Activated naive CD8-positive, alpha-beta T cell treated with anti-CD3 and anti-CD28 coated beads, Interleukin-2, amount 50 U/mL, for 24 hours (primary cell): ENCODE measurements around the gene GPR153.
"Not testable (repeated sequence)": the region's sequence is repeated elsewhere in the genome, so short reads cannot be mapped to it uniquely, and the experiment has no call there.

Experiments used
- ATAC-seq: fragments of 150-1000 bp; cut with Tn5 transposase; one replicate; pipeline ENCODE4 v1.10.0; 2021
- DNase-seq: peaks from one replicate; pipeline ENCODE4 v3.0.0; 2021
- H3K27ac Mint-ChIP-seq: one replicate; pipeline ENCODE4 v1.8.0; 2021; ENCODE audit warnings: mild to moderate bottlenecking, mixed read lengths
- H3K27me3 Mint-ChIP-seq: one replicate; pipeline ENCODE4 v1.8.0; 2021; ENCODE audit warnings: mixed read lengths
- H3K36me3 Mint-ChIP-seq: one replicate; pipeline ENCODE4 v1.8.0; 2021; ENCODE audit warnings: low read depth, mixed read lengths
- H3K4me1 Mint-ChIP-seq: one replicate; pipeline ENCODE4 v1.8.0; 2021; ENCODE audit warnings: mixed read lengths
- H3K4me3 Mint-ChIP-seq: one replicate; pipeline ENCODE4 v1.8.0; 2021; ENCODE audit warnings: mild to moderate bottlenecking, moderate library complexity, mixed read lengths
- H3K9me3 Mint-ChIP-seq: one replicate; pipeline ENCODE4 v1.8.0; 2021; ENCODE audit warnings: mixed read lengths

The GPR153 gene

DNA sequence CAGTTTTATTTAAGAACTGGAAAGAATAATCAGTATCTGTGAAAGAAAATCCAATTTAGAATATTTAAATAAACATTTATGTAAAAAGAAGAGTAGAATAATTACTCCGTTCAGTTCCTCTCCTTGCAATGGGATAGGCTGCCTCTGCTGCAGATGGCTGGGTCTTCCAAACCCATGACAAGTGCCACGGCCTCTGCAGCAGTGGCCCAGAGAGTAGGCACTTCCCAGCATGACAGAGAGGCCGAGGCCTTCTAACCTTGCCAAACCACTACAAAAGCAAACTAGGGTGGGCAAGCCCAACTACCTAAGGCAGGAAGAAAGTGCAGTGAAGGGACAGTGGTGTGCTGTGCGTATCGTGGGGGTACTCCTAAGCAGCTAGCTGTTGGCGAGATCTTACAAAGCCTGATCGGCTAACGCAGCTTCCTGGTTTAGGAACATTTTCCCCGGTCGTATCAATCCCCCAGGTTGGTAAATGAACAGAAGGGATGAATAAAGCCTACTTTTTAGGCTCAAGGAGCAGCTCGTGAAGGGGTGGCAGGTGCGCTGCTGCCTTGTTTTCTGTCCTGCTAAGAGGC is 39.6 kb downstream of the GPR153 start:
- Mint-ChIP-seq H3K27me3 (no peaks in the 10 kb centered on the region), H3K4me1 (no peaks in the 10 kb centered on the region)

DNA sequence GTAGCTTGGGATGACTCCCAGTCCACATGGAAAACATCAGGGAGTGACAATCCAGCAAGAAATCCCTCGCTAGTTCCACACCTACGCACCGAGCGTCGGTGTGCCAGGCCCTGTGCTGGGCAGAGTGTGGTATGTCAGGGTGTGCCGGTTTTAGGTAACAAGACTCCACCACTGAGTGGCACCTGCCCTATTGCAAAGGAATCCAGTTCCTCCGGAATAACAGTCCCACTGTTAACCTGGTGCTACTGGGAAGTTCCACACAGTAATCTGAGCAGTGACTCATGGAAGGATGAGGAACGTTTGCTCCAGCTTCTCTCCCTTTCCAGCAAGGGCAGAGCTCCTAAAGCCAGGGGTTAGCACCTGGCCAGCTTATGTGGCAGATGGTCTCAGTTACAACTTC is 40.7 kb downstream of the GPR153 start:
- Mint-ChIP-seq H3K27ac (no peak overlapping the region), H3K27me3 (no peaks in the 10 kb centered on the region), H3K4me1 (no peaks in the 10 kb centered on the region), H3K4me3 (no peak overlapping the region), H3K9me3 (no peaks in the 10 kb centered on the region), H3K36me3 (peaks cover 29% of the 10 kb centered on the region)
- DNase-seq = no peak
- ATAC-seq = no peak

More for the DNA sequence above, 39.6 kb downstream of the GPR153 start:
- no peak overlapping the region for H3K27ac Mint-ChIP-seq
- H3K36me3 Mint-ChIP-seq = peaks cover 37% of the 10 kb centered on the region
- DNase-seq (no peak), ATAC-seq (no peak)
- H3K4me3 Mint-ChIP-seq = no peak overlapping the region
- H3K9me3 Mint-ChIP-seq = no peaks in the 10 kb centered on the region

GRCh38 chr1:6219641-6220040 is 41.3 kb downstream of the GPR153 start:
- H3K27me3 Mint-ChIP-seq = not testable (repeated sequence)

GRCh38 chr1:6218375-6219164 is 42.3 kb downstream of the GPR153 start:
- Mint-ChIP-seq H3K4me3 (no peak overlapping the region), H3K9me3 (no peaks in the 10 kb centered on the region), H3K27me3 (peaks cover 4% of the 10 kb centered on the region), H3K4me1 (no peaks in the 10 kb centered on the region), H3K27ac (no peak overlapping the region), H3K36me3 (peaks cover 16% of the 10 kb centered on the region)
- no peak for DNase-seq
- no peak for ATAC-seq

More at GRCh38 chr1:6219641-6220040, 41.3 kb downstream of the GPR153 start:
- H3K4me1 Mint-ChIP-seq, H3K9me3 Mint-ChIP-seq, H3K4me3 Mint-ChIP-seq, ATAC-seq, DNase-seq, H3K27ac Mint-ChIP-seq: not testable (repeated sequence)
- peaks cover 24% of the 10 kb centered on the region for H3K36me3 Mint-ChIP-seq

DNA sequence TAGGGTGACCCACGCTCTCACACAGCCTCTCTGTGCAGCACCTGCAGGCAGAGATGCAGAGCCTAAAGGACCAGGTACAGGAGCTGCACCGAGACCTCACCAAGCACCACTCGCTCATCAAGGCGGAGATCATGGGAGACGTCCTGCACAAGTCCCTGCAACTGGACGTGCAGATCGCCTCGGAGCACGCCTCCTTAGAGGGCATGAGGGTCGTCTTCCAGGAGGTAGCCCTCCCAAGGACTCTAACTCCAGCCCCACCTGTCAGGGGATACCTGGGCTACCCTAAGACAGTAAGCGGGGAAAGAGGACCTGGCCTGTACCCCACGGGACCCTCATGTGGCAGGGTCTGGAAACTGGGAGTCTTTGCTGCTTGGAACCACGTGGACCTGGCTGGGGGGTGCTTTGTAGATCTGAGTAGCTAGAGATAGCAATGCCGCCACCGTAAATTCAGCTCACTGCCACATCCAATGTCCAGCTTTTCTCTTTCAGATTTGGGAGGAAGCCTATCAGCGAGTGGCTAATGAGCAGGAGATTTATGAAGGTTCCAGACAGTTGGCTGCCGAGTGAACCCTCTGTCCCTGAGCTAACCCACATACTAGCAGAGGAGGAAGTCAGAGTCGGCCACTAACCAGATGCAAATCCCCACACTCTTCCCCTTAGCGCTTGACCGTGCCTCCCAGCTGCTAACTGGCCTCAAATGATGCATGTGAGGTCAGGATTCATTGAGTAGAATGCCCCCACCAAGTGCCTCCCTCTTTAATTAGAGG is 48.5 kb downstream of the GPR153 start:
- ATAC-seq (no peak), DNase-seq (no peak)
- no peak overlapping the region for H3K4me3 Mint-ChIP-seq
- H3K36me3 Mint-ChIP-seq = no peaks in the 10 kb centered on the region
- no peak overlapping the region for H3K27ac Mint-ChIP-seq
- H3K27me3 Mint-ChIP-seq = peaks cover 30% of the 10 kb centered on the region
- no peaks in the 10 kb centered on the region for H3K9me3 Mint-ChIP-seq
- H3K4me1 Mint-ChIP-seq = no peaks in the 10 kb centered on the region

DNA sequence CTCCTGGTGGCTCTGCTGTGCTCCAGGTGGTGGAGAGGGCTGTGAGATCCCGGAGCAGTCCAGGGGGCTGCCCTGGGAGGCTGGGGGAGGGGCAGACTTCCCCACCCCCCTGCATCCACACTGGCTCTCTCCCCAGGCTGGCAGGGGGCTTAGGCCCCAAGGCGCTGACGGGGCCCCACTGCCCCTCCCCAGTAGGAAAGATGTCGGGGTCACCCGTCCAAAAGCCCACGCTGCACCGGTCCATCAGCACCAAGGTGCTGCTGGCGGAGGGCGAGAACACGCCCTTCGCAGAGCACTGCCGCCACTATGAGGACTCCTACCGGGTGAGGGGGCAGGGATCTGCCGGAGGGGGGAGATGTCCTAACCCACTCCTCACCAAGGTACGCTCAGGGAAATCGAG is 49.2 kb downstream of the GPR153 start:
- H3K4me3 Mint-ChIP-seq = no peak overlapping the region
- DNase-seq (no peak), ATAC-seq (no peak)
- H3K4me1 Mint-ChIP-seq = peaks cover 2% of the 10 kb centered on the region
- no peak overlapping the region for H3K27ac Mint-ChIP-seq
- H3K27me3 Mint-ChIP-seq = peaks cover 34% of the 10 kb centered on the region
- H3K9me3 Mint-ChIP-seq = no peaks in the 10 kb centered on the region
- no peaks in the 10 kb centered on the region for H3K36me3 Mint-ChIP-seq

DNA sequence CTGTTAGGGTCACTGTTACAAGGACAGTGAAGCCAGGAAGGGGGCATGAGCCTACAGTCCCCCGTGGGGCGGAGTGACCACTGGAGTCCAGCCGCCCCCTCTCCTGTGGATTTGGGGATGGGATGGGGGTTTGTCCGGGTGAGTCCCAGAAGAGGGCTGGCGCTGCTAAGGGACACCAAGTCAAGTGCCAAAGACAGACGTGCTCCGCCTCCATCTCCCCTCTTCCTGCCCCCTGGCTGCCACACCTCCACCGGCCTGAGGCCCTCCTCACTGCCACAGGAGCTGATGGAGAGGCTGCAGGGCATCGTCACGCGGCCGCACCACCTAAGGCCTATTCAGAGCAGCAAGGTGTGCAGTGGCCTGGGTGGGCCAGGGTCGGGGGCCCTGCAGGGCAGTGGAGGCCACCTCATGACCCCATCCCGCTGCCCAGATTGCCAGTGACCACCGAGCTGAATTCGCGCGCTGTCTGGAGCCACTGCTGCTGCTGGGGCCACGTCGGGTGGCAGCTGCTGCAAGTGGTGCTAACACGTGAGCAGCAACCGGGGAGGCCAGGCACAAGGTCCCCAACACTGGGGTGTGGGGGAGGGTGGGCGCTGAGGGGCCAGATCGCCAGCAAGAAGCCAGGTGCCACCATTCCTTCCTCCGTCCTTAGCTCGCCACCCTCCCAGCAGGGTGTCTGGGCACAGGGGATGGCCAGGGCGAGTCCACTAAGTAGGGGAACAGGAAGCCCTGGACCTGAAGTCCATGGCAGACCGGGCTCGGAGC is 50.1 kb downstream of the GPR153 start:
- Mint-ChIP-seq H3K4me3 (no peak overlapping the region), H3K27me3 (peaks cover 35% of the 10 kb centered on the region), H3K36me3 (no peaks in the 10 kb centered on the region), H3K27ac (no peak overlapping the region), H3K4me1 (peaks cover 2% of the 10 kb centered on the region), H3K9me3 (no peaks in the 10 kb centered on the region)
- no peak for DNase-seq
- ATAC-seq = no peak

- H3K36me3 Mint-ChIP-seq = no peaks in the 10 kb centered on the region
- H3K4me1 Mint-ChIP-seq = peaks cover 2% of the 10 kb centered on the region
- no peaks in the 10 kb centered on the region for H3K9me3 Mint-ChIP-seq
- H3K27me3 Mint-ChIP-seq = peaks cover 35% of the 10 kb centered on the region
- no peak overlapping the region for H3K4me3 Mint-ChIP-seq
- no peak overlapping the region for H3K27ac Mint-ChIP-seq
- DNase-seq (peak; percentile 25), ATAC-seq (peak; percentile 17)
These were observed 51.0 kb downstream of the GPR153 start for GRCh38 chr1:6209661-6210580.

- Mint-ChIP-seq H3K27ac (no peak overlapping the region), H3K36me3 (no peaks in the 10 kb centered on the region), H3K4me3 (no peak overlapping the region), H3K27me3 (peaks cover 31% of the 10 kb centered on the region), H3K9me3 (no peaks in the 10 kb centered on the region), H3K4me1 (peaks cover 5% of the 10 kb centered on the region)
- DNase-seq = peak; percentile 32
- ATAC-seq = peak; percentile 16
These were observed 51.9 kb downstream of the GPR153 start for GRCh38 chr1:6208723-6209660.

- H3K4me3 Mint-ChIP-seq = no peak overlapping the region
- peaks cover 5% of the 10 kb centered on the region for H3K4me1 Mint-ChIP-seq
- no peaks in the 10 kb centered on the region for H3K9me3 Mint-ChIP-seq
- no peak for DNase-seq
- ATAC-seq = no peak
- no peaks in the 10 kb centered on the region for H3K36me3 Mint-ChIP-seq
- H3K27me3 Mint-ChIP-seq = peaks cover 27% of the 10 kb centered on the region
- H3K27ac Mint-ChIP-seq = no peak overlapping the region
These were observed 53.0 kb downstream of the GPR153 start for GRCh38 chr1:6207921-6208320.

DNA sequence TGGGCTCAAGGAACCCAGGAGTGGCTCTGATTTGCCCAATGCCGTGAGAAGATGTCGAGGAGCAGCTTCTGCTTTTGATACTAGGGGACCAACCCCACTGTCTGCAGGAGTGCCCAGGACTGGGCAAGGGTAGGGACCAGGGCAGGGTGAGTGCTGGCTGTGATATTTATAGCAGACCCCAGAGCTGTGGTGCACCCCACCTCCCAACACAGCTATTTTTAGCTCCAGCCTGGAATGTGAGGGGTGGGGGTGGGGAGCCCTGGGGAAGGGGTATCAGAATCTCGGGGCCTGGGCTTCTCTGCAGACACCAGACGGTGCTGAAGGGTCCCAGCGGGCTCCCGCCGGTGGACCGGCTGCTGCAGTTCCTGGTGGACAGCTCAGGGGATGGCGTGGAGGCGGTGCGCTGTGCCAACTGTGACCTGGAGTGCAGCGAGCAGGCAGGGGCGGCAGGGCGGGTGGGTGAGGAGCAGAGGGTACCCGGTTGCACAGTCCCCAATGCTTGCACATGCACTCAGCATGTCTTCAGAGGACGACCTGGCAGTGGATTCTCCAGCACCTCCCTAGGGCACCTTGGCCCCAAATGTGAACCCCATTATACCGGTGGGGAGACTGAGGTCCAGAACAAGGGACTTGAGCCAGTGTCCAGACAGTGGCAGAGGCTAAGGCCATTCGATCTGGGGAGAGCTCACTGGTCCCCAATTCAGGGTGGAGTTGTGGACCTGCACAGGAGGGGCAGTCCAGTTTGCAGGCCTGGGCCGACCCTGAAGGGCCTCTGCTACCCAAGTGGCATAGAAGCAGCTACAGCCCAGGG is 53.6 kb downstream of the GPR153 start:
- ATAC-seq = no peak
- DNase-seq = no peak
- peaks cover 5% of the 10 kb centered on the region for H3K4me1 Mint-ChIP-seq
- peaks cover 21% of the 10 kb centered on the region for H3K27me3 Mint-ChIP-seq
- H3K4me3 Mint-ChIP-seq = peak overlapping the region; percentile 58
- no peaks in the 10 kb centered on the region for H3K36me3 Mint-ChIP-seq
- H3K27ac Mint-ChIP-seq = no peak overlapping the region
- H3K9me3 Mint-ChIP-seq = no peaks in the 10 kb centered on the region

DNA sequence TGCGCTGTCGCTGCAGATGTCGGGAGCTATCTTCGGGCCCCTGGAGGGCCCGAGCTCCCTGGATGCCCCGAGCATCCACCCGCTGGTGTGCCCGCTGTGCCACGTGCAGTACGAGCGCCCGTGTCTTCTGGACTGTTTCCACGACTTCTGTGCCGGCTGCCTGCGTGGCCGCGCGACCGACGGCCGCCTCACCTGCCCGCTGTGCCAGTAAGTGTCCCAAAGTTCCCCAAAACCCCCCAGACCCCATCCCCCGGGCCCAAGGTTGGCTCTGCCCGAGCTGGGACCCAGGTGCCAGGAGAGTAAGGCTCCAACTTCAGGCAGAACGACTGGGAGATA is 54.4 kb downstream of the GPR153 start:
- Mint-ChIP-seq H3K9me3 (no peaks in the 10 kb centered on the region), H3K36me3 (no peaks in the 10 kb centered on the region), H3K27ac (no peak overlapping the region), H3K27me3 (peaks cover 16% of the 10 kb centered on the region), H3K4me1 (peaks cover 5% of the 10 kb centered on the region), H3K4me3 (peak overlapping the region; percentile 58)
- ATAC-seq = peak; percentile 12
- no peak for DNase-seq
